Measurements from ENCODE around the gene BMPR1B.
"Not testable (repeated sequence)": the region's sequence is repeated elsewhere in the genome, so short reads cannot be mapped to it uniquely, and the experiment has no call there.

Gene BMPR1B

DNA sequence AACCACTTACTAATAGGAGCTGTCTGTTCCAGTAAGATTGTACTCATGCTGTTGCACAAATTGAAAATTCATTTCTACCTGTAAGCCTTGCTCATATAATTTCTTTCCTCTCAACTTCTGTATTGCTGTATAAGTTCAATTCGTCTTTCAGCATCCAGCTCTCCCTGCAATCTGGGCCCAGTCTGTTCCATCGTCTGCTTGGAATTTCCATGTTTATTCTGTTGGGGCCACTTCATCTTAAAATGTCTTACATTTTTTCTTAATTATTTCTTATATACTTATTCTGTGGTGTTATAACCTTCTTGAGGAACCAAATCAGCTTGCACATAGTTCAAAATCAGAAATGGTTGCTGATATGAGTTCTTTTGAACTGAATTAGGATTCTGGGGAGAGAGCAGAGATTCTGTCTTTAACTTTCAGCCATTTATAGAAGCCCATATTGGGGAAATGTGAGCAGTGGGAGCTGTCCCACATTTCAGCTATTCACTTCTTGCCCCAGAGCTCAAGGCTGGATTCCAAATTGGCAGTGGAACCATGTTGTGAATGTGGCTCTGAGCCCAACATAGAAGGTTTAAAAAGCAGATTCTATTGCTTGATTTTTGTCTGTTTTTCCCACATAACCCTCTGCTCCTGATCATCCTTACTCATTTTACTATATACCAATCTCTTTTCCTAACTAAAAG is 291.9 kb downstream of the BMPR1B start:
- DNase-seq, result no peak

DNA sequence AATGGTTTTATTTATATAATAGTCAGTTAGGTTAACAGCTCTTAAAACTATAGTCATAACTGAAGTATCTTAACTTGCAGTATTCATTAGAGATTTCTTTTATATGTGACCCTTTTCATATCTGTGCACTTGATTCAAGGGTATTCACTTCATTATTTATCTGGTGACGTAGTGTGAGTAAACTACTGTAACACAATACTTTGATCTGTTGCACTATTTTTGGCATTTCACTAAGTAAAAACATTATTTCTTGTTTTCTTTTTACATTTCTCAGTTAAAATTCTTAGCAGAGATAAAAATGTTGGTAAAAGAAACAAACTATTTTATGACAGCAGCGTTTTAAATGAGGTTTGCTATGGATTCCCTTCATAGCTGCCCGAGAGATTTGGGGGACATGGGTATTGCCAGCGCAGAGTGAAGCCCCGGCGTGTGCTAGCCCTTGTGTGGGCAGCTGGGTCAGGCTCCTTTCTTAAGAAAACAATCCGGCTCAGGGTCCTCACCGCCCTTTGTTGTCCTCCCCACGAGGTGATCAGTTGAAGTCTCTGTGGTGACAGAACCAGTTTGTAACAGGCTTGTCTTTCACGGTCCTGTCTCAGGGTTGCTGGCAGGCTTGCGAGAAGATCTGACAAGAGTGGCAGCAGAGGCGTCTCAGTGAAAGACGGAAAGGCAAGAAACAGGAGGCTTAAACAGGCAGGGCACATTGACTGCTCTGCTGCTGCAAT is 293.4 kb downstream of the BMPR1B start:
- DNase-seq, result no peak

DNA sequence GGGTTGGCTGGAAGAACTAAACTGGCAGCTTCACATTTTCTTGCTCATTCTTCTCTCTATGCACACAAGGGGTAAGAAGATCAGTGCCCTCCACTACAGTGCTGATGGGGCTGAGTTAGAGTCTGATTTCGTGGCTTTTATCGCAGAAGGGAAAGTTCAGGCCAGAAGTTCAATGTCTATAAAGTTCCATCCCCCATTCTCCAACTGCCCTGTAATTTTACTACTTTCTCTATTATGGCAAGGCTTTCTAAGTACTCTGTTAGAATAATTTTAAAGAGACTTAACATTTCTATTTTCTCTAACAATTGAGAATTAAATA is 293.9 kb downstream of the BMPR1B start:
- no peak for DNase-seq

DNA sequence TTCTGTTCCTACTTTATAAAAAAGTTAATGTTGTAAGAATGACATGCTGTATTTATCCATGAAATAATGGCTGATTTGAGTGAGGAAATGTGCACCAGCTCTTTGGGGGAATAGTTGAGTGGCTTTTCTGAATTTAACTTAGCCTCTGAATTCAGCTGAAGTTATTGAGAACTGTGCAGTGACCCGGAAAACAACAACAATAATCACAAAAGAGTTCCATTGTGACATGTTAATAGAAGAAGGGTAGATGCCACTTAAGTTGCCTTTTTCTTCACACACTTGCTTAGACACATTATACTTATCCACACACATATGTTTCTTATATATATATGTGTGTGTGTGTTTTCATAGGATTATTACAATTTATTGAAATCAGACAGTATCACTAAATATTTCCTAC is 301.2 kb downstream of the BMPR1B start:
- no peak for DNase-seq

DNA sequence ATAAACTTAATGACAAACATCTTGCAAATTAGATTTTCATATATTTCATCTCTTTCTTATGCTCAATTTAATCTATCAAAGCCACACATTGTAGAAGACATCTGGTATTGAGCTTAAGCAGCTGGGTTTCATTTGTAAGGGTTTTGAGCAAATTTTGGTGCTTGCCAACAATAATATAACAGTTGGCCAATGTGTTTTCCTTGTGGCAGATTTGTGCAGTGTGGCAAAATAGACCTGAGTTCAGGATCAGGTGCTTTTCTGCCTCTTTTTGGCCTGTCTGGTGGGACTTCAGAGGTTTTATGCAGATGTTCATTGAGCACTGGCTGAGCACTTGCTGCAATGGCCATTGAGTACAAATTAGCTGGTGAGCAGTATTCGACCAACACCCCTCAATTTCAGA is 301.9 kb downstream of the BMPR1B start:
- DNase-seq, result no peak

DNA sequence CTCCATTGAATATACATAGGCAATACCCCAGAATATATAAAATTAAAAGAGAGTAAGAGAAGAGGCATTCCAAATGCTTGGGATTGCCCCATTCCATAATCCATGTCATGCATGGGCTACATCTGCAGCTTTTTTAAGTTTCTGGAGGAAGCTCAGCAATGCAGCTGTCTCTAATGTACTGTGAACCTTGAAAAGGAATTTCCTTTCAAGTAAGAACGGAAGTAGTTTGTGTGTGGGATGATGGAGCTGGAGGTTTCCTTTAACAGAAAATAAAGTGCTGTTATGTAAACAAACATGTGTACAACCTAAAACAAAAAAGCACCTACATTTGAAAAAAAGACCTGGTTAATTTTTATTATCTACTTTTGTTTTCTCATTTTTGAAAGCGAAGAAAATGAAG is 303.5 kb downstream of the BMPR1B start:
- DNase-seq, result no peak

DNA sequence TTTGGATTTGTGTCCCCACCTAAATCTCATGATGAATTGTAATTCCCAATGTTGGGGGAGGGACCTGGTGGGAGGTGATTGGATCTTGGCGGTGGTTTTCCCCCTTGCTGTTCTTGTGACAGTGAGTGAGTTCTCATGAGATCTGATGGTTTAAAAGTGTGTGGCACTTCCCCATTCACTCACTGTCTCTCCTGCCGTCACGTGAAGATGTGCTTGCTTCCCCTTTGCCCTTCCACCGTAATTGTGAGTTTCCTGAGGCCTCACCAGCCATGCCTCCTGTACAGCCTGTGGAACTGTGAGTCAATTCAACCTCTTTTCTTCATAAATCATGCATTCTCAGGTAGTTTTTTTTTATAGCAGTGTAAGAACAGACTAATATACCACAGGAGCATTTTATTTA is 304.0 kb downstream of the BMPR1B start:
- not testable (repeated sequence) for DNase-seq

DNA sequence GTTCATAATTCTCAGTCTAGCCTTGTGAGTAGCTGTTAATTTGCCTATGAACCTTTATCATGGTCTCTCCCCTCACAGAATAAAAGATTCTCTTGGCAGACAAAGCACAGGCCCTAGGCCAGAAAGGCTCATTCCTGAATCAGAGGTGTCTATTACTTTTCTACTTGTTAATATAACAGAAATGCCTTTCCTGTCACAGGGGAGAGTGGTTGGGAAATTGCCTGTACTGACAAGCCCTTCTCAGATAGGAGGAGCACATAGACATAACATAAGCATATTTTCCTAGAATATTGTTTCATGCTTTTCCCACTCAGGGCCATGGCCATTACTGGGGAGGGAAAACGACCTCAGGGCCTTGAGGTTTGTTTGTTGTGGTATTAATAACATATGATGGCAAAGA is 308.3 kb downstream of the BMPR1B start:
- DNase-seq, result no peak

DNA sequence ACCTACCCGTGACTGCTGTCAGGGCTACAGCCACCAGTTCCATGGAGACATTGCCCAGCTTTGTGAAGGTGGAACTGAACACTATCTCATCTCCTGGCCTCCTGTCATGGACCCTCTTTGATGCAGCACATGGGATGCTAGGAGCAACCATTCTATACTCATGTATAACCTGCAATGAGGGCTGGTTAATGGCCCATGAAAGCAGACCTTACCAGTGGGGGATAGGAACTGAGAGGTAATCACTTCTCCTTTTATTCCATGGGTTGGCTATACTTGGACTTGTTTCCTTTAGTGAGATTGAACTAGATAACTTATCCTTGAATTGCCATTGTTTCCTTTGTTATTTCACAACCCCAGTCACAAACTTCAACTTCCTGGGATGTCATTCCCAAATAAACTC is 310.6 kb downstream of the BMPR1B start:
- DNase-seq, result no peak

DNA sequence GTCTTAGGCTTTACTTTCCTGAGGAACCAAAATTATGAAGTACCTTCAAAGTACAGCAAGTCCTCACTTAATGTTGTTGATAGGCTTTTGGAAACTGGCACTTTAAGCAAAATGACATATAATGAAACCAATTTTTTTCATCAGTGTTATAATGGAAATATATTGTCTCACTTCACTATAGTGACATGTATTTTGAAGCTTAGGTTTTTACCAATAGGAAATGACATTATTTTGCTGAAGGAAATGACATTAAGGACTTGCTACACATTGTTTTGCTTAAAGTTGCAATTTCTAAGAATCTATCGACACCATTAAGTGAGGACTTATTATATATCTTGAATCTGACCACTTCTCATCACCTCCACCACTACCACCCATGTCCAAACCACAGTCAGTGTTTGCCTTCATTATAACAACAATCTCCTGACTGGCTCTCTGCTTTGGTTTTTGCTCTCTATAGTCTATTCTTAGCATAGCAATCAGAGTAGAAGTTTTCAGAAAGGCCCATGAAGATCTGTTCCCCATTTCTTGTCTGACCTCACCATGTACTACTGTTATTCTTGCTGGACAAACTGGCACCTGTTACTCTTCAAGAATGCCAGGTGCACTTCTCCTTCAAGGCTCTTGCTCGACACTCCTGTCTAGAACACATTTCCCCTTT is 311.2 kb downstream of the BMPR1B start:
- DNase-seq, result no peak

DNA sequence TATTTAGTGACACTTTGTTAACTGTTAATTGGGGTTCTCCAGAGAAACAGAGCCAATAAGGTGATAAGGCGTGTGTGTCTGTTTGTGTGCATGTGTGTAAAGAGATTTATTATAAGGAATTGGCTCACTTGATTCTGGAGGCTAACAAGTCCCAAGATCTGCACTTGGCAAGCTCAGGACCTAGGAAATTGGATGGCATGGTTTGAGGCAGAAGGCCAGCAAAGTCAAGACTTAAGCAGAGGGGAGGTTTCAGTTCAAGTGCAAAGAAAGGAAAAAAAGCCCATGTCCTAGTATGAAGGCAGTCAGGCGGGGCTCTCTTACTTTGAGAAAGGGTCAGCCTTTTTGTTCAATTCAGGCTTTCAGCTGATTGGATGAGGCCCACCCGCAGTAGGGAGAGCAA is 314.1 kb downstream of the BMPR1B start:
- DNase-seq, result no peak

DNA sequence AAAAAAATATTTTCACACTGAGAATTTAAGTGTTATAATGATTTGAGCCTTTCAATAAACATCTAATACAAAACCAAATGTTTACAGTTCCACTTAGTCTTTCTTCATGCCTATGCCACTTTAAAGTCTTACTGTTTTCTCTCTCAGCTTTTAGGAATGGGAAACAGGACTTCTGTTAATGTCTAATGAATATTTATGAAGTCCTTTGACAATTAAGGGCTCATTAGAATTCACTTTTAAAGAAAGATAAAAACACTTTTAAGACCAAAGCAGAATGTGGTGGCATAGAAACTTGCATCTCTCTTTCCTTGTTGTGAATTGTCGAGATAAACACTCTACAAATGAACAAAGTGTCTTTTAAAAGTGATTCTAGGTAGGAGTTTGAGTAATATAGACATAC is 315.9 kb downstream of the BMPR1B start:
- no peak for DNase-seq

DNA sequence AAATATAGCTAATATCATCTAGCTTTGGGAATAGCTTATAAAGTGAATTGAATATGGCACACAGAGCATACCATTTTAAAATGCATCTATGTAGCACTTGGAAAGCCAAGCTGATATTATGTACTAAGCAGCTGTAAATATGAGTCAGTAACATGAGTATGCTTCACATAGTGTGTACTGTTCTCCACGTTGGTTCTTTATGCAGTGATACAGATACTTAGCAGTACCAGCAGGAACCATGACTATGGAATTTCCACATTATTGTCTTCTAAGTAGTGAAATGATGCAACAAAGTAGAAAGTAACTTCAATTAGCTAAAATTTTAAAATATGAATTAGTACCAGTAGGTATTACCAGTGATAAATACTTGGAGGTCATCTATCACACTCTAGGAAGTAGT is 320.1 kb downstream of the BMPR1B start:
- no peak for DNase-seq

DNA sequence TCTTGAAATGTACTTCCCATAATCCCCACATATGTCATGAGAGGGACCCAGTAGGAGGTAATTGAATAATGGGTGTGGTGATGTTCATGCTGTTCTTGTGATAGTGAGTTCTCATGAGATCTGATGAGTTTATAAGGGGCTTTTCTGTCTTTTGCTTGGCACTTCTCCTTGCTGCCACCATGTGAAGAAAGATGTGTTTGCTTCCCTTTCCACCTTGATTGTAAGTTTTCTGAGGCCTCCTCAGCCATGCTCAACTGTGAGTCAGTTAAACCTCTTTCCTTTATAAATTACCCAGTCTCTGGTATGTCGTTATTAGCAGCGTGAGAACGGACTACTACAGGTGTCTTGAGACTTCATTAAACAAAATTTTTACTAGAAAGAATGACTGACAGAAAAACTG is 323.2 kb downstream of the BMPR1B start:
- no peak for DNase-seq

DNA sequence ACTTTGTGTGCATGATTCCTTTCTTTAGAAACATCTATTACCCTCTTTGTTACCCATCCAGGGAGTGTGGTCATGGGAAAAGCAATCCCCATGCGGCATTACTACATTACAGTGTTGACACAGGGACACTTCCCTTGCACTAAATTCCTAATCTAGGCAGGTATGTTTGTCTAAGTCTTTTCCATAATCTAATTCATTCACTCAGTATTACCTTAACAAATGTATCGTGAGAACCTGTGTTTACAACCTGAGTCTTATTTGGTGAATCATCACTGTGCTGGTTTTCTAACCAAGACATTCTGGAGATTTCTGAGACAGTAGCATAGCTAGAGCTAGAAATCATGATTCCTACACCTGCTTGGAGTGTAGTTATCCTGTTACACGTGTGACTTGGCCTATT is 326.8 kb downstream of the BMPR1B start:
- DNase-seq, result no peak

DNA sequence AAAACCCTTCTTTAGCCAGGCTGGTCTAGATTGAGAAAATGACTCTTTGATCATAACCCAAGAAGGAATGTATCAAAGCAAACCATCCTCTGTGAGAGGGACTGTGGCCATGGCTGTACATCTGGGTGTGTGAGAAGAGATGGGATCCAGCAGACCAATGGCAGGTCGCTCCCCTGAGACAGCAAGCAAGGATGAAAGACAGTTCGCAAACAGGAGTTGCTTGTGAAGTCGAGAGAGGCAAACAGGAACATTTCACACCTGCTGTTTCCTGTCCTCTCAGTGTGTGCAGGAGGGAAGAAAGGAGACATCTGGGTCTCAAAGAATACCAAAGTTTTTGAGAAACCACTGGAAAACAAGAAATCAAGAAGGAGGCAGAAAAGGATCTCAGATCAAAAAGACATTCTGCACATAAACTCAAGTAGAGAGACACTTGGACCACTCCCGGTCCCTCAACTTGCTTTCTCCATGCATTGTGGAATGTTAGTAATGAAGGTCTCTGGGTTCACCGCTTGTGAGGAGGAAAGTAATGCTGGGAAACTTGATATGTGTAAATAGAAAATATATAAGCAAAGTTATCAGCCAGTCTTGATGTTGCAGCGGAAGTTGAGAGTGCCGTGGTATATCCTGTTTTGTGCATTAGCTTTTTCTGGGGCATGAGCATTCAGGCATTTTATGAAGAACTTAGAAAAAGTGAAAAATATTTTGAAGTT is 327.5 kb downstream of the BMPR1B start:
- DNase-seq, result no peak

DNA sequence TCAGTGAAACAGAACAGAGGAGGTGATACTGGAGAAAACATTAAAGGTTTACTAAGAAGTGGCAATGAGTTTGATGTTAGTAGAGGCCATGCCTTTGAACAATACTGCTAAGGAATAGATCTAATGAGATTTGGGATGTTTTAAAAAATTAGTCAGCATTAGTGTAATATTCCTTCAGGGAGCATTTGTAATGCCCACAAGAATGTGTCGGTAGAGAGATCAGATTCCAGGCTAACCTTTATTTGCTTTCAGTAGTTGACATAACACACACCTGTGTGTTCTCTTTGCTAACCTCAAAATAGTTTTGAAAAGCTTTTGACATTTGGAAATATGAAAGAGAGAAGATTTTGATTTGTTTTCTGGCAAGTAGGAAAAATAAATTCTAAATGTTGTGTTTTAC is 328.8 kb downstream of the BMPR1B start:
- DNase-seq, result no peak

DNA sequence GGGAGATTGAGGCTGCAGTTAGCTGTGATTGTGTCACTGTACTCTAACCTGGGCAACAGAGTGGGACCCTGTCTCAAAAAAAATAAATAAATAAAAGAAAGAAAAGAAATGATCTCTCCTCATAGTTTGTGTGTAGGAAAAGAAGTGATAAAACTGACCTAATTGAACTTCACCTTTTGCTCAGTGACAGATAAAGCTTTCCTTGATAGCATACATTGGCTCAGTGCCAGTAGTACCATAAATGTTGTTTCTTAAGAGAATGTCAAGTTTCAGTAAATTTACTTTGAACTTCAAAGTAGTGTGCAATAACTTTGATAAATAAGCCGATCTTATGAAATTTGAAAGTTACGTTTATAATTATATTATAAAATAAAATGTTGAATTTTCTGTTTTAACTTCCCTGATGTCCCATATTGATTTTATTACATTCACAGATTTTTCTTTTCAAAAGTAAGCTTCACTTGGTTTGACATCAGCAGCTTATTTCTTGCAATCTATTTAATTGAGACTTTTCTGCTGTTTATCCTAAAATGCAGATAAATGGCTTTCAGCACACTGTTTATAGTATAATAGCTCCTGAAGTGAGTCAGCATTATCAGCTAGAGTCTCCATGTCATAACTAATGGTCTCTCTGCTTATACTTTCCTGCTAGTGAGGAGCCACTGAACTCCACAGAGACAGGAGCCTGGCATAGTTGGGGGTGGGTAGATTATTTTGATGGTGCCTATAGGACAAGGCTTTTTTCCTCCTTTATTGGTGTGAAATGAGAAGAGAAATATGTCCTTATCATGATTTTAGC is 330.1 kb downstream of the BMPR1B start:
- no peak for DNase-seq

DNA sequence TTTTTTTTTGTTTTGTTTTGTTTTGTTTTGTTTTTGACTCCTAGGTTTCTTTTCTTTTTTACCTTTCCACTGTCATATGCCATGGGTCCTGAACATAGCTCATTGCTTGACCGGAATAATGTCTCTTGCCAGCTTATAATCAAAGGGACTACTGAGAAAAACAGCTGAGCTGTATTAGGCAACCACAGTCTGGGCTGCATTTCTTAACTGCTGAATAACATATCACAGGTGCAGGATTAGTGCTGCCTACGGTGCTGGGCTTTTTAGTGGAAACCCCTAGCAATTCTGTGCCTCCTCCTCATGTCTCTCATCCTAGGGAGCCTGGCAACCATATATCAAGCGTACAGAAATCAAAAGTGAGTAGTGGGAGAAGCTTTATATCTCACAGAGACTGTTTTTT is 333.5 kb downstream of the BMPR1B start:
- DNase-seq, result no peak

DNA sequence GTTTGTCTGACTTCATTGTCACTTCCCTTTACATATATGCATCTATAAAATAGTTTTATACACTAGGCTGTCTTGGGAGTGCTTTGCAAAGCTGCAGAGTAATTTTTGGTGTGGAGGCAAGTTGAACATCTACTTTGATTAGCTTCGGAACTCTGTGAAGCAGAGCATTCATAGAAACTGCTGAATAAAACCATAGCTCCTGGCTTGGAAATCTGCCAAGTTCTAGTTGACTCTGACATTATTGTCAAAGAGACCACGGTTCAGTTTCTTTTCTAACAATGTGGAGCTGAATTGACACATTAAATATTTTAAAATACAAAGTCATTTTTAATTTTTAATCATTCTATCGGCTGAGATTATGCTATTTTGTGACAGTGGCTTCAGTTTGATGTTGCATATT is 335.0 kb downstream of the BMPR1B start:
- DNase-seq, result no peak

DNA sequence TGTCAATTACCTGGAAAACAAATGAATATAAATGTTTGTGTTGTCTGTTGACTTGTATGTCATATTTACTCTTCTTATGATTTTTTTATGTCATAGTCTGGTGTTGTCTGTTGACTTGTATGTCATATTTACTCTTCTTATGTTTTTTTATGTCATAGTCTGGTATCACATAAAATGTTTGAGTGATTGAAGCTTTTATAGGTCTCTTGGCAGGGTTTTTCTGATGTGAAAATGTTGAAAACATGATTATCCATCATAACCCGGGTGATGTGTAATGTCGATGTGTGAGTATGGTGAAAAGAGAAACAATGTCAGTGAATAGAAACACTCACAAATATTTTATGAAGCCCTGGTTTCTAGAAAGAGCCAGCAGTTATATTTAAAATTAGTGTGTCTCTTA is 335.7 kb downstream of the BMPR1B start:
- no peak for DNase-seq

DNA sequence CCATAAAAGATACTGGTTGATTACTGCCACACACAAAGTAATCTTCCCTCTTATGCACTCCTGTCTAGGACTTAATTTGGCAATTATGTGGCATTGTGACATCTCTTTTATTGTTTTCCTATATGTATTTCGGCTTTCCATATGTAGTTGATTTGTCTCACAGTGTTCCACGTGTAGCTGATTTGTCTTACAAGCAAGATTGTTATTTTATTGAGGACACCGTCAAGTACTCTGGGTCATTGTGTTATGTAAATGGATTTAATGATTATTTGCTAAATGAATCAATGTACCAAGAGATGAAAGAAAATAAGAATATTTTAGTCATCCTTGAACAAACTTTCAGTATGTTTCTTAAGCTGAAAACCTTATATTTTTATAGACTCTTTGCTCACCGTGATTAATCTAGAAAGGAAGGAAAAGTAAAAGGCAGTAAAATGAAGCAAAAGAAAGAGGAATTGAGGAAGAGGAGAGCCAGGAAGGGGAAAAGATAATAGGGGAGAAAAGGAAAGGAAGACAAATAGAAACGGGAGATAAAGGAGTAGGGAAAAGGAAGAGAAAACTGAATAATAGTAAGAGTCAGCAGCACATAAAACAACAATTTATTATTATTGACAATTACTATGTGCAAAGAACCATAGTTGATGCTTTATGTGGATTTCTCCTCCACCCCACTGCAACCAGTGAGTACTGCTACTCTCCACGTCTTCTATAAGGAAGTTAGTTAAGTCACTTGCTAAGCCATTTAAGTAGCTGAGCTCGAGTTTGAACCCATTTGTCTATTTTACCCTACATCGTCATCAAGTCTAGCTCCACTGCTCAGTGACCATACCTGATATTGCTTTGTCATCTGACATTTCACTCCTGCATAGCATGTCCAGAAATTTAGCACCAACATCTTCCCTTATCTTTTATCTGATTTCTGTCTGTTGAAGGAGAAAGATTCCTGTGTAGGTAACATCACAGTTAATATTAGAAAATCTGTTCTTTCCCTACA is 336.5 kb downstream of the BMPR1B start:
- no peak for DNase-seq
